ENCODE measurements around the gene LCLAT1.

GRCh38 chr2:30408961-30409387 is 38.1 kb upstream of the LCLAT1 start:
- no peak for TF ChIP-seq CTCF (IDR thresholded peaks at IDR 0.05; ENCODE audit: borderline replicate concordance, extremely low read depth, low read length, poor library complexity, severe bottlenecking)
- TF ChIP-seq EZH2 (IDR thresholded peaks at IDR 0.05; ENCODE audit: borderline replicate concordance, low read depth, low read length, severe bottlenecking), result no peak

Measured in DND-41 (cell line).